ENCODE measurements around the gene PRXL2C.

DNA sequence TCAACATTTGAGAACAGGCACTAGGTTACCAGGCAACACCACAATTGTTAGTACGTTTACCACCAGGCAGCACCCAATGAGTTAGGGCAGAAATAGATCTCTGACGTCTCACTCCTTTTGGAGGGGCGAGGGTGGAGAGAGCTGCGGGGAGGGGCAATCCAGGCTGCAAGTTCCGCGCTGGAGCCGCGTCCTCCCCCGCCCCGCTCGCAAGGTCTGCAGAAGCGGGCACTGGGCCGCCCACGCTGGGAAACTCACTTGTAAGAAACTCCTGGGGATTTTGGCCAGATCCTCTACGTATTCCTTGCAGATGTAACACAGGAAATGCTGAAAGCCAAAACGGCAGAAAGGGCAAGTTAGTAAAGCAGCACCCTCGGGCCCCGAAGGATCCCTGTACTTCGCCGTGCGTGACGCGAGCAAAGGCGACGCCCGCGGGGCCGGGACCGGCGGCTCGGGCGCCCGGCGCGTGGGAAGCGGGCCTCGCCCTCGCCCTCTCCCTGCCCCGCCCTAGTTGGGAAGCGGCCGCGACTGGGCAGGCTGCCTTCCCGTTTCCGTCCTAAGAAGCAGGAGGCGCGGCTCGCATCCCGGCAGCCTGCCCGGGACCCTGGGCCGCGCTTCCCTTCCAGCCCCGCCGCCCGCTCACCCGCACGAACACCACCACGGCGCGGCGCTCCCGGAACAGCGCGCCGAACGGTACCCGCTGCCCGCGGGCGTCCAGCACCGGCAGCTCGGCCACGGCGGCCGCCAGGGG lies 493 bp downstream of the PRXL2C start:
- TF ChIP-seq, protein P1, sequence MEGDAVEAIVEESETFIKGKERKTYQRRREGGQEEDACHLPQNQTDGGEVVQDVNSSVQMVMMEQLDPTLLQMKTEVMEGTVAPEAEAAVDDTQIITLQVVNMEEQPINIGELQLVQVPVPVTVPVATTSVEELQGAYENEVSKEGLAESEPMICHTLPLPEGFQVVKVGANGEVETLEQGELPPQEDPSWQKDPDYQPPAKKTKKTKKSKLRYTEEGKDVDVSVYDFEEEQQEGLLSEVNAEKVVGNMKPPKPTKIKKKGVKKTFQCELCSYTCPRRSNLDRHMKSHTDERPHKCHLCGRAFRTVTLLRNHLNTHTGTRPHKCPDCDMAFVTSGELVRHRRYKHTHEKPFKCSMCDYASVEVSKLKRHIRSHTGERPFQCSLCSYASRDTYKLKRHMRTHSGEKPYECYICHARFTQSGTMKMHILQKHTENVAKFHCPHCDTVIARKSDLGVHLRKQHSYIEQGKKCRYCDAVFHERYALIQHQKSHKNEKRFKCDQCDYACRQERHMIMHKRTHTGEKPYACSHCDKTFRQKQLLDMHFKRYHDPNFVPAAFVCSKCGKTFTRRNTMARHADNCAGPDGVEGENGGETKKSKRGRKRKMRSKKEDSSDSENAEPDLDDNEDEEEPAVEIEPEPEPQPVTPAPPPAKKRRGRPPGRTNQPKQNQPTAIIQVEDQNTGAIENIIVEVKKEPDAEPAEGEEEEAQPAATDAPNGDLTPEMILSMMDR (IDR thresholded peaks at IDR 0.05) = peak in 1 of 4 experiments; percentile 43
- TF ChIP-seq POLR2A (IDR thresholded peaks at IDR 0.05) = no peak
- peak; percentile 72 for TF ChIP-seq POLR2AphosphoS5 (IDR thresholded peaks at IDR 0.05)

Measured in prostate gland (tissue), 2 donors.